Measurements from ENCODE around the gene CRMP1.

CRMP1 gene

GRCh38 chr4:5799406-5799805 is 93.5 kb downstream of the CRMP1 start:
- no peaks in the 10 kb centered on the region for H3K9me3 ChIP-seq (ENCODE audit: insufficient read depth, low read length, severe bottlenecking)
- H3K79me2 ChIP-seq (ENCODE audit: insufficient read depth, low read length) = no peaks in the 10 kb centered on the region
- H2AFZ ChIP-seq (ENCODE audit: low read depth, low read length) = no peak overlapping the region
- no peak overlapping the region for H3K4me3 ChIP-seq (ENCODE audit: low read depth in 1 of 2, low read length in 2 of 2)
- ATAC-seq (ENCODE audit: insufficient read depth, low read depth) (no peak), DNase-seq (no peak)
- H3K27me3 ChIP-seq (ENCODE audit: insufficient read depth, low read length, poor library complexity) = no peaks in the 10 kb centered on the region
- peaks cover 3% of the 10 kb centered on the region for H4K20me1 ChIP-seq (ENCODE audit: insufficient read depth, low read length)
- H3K36me3 ChIP-seq (ENCODE audit: insufficient read depth, low read length) = no peaks in the 10 kb centered on the region
- no peak overlapping the region for H3K4me2 ChIP-seq (ENCODE audit: insufficient read depth, low read length)
- no peaks in the 10 kb centered on the region for H3K4me1 ChIP-seq (ENCODE audit: insufficient read depth, low read length)
- no peak for TF ChIP-seq EZH2 (IDR thresholded peaks at IDR 0.05; ENCODE audit: borderline replicate concordance, low read depth, low read length, severe bottlenecking)
- no peak for TF ChIP-seq CTCF (IDR thresholded peaks at IDR 0.05; ENCODE audit: borderline replicate concordance, extremely low read depth, low read length, poor library complexity, severe bottlenecking)
- H3K9ac ChIP-seq (ENCODE audit: low read depth, low read length) = no peak overlapping the region
- H3K27ac ChIP-seq (ENCODE audit: low read length) = no peak overlapping the region

- no peak for ATAC-seq (ENCODE audit: insufficient read depth, low read depth)
- H3K9ac ChIP-seq (ENCODE audit: low read depth, low read length) = no peak overlapping the region
- no peak overlapping the region for H3K4me3 ChIP-seq (ENCODE audit: low read depth in 1 of 2, low read length in 2 of 2)
- no peak overlapping the region for H3K27ac ChIP-seq (ENCODE audit: low read length)
- peaks cover 3% of the 10 kb centered on the region for H4K20me1 ChIP-seq (ENCODE audit: insufficient read depth, low read length)
- DNase-seq = no peak
- no peaks in the 10 kb centered on the region for H3K4me1 ChIP-seq (ENCODE audit: insufficient read depth, low read length)
- H3K27me3 ChIP-seq (ENCODE audit: insufficient read depth, low read length, poor library complexity) = no peaks in the 10 kb centered on the region
- H3K79me2 ChIP-seq (ENCODE audit: insufficient read depth, low read length) = no peaks in the 10 kb centered on the region
- H2AFZ ChIP-seq (ENCODE audit: low read depth, low read length) = no peak overlapping the region
- TF ChIP-seq CTCF (IDR thresholded peaks at IDR 0.05; ENCODE audit: borderline replicate concordance, extremely low read depth, low read length, poor library complexity, severe bottlenecking) (no peak), EZH2 (IDR thresholded peaks at IDR 0.05; ENCODE audit: borderline replicate concordance, low read depth, low read length, severe bottlenecking) (no peak)
- no peaks in the 10 kb centered on the region for H3K9me3 ChIP-seq (ENCODE audit: insufficient read depth, low read length, severe bottlenecking)
- H3K36me3 ChIP-seq (ENCODE audit: insufficient read depth, low read length) = no peaks in the 10 kb centered on the region
- H3K4me2 ChIP-seq (ENCODE audit: insufficient read depth, low read length) = no peak overlapping the region
Observed at GRCh38 chr4:5798946-5799345, 93.9 kb downstream of the CRMP1 start.

GRCh38 chr4:5798462-5798861 is 94.4 kb downstream of the CRMP1 start:
- no peak for ATAC-seq (ENCODE audit: insufficient read depth, low read depth)
- no peaks in the 10 kb centered on the region for H3K36me3 ChIP-seq (ENCODE audit: insufficient read depth, low read length)
- H3K4me1 ChIP-seq (ENCODE audit: insufficient read depth, low read length) = no peaks in the 10 kb centered on the region

More at GRCh38 chr4:5798462-5798861, 94.4 kb downstream of the CRMP1 start:
- no peaks in the 10 kb centered on the region for H3K9me3 ChIP-seq (ENCODE audit: insufficient read depth, low read length, severe bottlenecking)
- no peak overlapping the region for H2AFZ ChIP-seq (ENCODE audit: low read depth, low read length)
- no peaks in the 10 kb centered on the region for H3K27me3 ChIP-seq (ENCODE audit: insufficient read depth, low read length, poor library complexity)
- H3K79me2 ChIP-seq (ENCODE audit: insufficient read depth, low read length) = no peaks in the 10 kb centered on the region
- TF ChIP-seq CTCF (IDR thresholded peaks at IDR 0.05; ENCODE audit: borderline replicate concordance, extremely low read depth, low read length, poor library complexity, severe bottlenecking) (no peak), EZH2 (IDR thresholded peaks at IDR 0.05; ENCODE audit: borderline replicate concordance, low read depth, low read length, severe bottlenecking) (no peak)
- H3K4me3 ChIP-seq (ENCODE audit: low read depth in 1 of 2, low read length in 2 of 2) = no peak overlapping the region
- no peak for DNase-seq
- no peak overlapping the region for H3K27ac ChIP-seq (ENCODE audit: low read length)
- H4K20me1 ChIP-seq (ENCODE audit: insufficient read depth, low read length) = peaks cover 3% of the 10 kb centered on the region
- no peak overlapping the region for H3K4me2 ChIP-seq (ENCODE audit: insufficient read depth, low read length)
- no peak overlapping the region for H3K9ac ChIP-seq (ENCODE audit: low read depth, low read length)
